Fibroblast of pulmonary artery (primary cell): ENCODE results near the gene CTRL.
A peak's percentile ranks its signal among the peaks of the same experiment; 100 is the strongest.
"Not testable (repeated sequence)": the region's sequence is repeated elsewhere in the genome, so short reads cannot be mapped to it uniquely, and the experiment has no call there.

Source experiments
- DNase-seq: peaks from one replicate; pipeline ENCODE4 v3.0.0-alpha.2; 2010; ENCODE audit warnings: low read depth
- H3K4me3 ChIP-seq: replicated peaks from 2 replicates; pipeline ENCODE4 v1.5.1; 2011; ENCODE audit warnings: low read depth, mild to moderate bottlenecking, control low read depth, low read length, moderate library complexity
- TF ChIP-seq, protein P1 (sequence below): IDR thresholded peaks from 2 replicates; pipeline ENCODE4 v1.5.1; 2011; ENCODE audit warnings: mild to moderate bottlenecking, control low read depth, low read length, inconsistent platforms; ENCODE audit errors: missing control alignments

Gene CTRL

DNA sequence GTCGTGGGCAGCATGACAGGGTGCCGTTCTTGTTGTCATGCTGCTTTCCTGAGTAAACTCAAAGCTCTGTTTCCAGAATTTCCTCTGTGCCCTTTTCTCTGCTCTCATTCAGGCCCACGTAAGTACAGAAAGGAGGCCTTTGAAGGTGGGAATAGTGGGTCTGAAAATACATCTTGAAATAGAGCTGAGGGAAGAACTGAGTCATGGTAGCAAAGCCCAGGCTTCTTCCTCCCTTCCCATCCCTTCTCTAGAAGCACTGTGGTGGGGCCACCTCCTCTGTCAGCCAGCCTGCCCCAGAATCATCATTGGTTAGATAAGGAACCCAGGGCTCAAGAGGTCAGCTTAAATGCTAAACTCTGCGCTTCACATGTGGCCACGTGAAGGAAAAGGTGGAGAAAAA, 9.4 kb downstream of the CTRL start:
- DNase-seq, result no peak
- no peak overlapping the region for H3K4me3 ChIP-seq
- TF ChIP-seq, protein P1, sequence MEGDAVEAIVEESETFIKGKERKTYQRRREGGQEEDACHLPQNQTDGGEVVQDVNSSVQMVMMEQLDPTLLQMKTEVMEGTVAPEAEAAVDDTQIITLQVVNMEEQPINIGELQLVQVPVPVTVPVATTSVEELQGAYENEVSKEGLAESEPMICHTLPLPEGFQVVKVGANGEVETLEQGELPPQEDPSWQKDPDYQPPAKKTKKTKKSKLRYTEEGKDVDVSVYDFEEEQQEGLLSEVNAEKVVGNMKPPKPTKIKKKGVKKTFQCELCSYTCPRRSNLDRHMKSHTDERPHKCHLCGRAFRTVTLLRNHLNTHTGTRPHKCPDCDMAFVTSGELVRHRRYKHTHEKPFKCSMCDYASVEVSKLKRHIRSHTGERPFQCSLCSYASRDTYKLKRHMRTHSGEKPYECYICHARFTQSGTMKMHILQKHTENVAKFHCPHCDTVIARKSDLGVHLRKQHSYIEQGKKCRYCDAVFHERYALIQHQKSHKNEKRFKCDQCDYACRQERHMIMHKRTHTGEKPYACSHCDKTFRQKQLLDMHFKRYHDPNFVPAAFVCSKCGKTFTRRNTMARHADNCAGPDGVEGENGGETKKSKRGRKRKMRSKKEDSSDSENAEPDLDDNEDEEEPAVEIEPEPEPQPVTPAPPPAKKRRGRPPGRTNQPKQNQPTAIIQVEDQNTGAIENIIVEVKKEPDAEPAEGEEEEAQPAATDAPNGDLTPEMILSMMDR, result no peak

DNA sequence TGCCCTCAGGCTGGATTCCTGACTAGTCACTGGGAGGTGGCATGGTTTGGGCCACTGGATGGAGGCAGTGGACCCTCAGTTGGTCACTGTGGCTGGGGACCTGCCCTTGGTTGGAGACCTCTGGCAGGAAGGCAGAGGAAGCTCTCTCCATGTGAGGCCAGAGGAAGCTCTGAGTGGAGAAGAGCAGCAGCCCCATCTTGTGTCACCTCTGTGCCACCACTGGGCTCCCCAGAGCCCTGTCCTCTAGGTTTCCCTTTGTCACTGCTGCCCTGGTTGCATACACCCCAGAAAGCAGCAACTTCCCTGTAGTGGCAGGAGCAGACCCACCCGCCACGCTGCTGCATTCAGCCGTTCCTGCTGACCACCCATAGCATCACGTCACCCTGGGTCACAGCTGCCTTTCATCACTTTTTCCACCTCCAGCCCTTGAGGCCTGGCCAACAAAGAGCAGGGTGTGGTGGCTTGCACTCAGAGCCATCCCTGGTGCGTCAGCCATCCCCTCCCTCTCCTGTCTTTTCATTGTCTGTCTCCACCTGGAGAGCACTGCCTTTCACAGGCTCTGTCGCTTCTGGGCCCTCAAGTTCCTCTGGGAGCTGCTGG, 11.9 kb downstream of the CTRL start:
- no peak overlapping the region for H3K4me3 ChIP-seq
- DNase-seq, result no peak
- TF ChIP-seq, protein P1, result no peak

DNA sequence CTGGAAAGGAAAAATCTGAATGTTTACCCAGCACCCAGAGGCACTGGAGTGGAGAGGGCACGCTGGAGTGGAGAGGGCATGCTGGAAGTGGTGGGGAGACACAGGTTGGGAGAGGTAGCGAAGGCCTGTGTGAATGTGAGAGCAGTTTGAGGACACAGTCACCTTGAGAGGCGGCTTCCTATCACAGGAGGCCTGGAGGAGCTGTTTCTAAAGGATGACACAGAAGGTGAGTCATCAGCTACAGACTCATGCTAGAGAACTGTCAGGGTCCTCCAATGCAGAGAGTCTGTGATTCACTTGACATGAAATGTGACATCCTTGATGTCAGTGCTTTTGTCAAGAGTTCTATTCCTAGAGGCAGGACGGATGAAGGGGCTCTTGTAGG, 13.8 kb downstream of the CTRL start:
- peak; percentile 44 for DNase-seq
- H3K4me3 ChIP-seq, result no peak overlapping the region
- TF ChIP-seq, protein P1, result no peak

DNA sequence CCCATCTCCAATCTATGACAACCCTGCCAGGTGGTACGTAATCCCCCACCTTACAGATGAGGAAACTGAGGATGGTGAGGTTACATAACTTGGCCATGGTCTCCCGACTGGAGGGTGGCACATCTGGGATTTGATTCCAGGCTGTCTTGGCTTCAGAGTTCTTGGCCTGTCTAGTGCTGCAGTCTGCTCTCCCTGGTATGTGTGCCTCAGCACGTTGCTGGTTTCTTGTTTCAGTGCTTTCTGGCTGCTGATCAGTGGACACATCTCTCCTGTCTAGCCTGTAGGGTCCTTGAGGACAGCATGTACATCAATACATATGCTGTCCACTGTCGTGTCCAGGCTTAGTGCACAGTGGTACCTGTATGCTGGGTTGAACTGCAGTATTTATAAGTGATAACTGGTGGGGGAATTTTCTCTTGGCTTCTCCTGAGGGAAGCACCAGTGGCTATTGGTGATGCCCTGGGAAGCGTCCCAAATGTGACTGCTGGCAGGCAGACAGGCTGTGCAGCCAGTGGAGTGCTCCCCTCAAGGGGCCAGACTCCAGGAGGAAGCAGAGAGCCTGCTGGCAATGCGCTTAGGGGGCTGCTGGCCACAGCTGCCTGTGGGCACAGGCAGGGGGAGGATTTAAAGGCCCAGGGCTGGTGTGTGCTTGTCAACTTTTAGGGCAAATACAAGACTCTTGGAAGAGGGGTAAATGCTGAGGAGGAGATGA, 14.4 kb downstream of the CTRL start:
- H3K4me3 ChIP-seq, result no peak overlapping the region
- no peak for DNase-seq
- TF ChIP-seq, protein P1, result no peak

DNA sequence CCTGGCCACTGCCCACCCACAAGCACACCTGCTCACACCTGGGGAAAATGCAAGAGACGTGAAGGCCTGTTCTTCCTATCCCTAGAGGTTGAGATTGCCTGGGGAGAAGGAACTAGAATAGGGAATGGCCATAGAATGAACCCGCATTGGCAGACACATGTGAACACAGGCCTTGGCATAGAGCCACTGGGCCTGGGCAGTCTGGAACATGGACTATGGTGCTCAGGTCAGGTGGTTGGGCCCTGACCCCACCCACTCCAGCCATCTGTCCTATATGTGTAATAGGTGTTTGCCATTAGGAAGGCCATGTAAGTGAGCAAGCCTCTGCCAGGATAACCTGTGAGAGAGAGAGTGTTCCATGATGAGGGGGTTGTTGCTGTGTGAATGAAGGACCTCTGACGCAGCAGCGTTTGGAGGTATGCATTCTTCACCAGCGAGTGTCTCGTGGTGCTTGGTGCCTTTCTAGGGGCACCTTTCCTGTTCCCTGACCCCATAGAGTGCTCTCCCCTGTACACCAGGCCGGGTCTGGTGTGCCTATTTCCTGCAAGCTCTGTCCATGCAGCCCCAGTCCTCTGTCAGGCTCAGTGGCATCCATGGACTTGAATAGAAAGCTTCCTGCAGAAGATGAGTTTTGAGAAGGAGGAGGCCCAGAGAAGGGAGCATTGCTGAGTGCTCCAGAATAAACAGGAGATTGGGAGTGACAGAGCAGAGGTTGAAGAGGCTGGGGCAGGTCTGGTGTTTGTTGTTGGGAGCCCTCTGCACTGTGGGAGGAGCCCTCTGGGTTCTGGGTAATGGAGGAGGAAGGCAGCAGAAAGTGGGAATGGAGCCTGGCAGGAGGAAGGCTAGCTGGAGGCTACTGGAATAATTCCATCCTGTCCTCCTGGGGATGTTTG, 15.6 kb downstream of the CTRL start:
- H3K4me3 ChIP-seq, result no peak overlapping the region
- no peak for DNase-seq

DNA sequence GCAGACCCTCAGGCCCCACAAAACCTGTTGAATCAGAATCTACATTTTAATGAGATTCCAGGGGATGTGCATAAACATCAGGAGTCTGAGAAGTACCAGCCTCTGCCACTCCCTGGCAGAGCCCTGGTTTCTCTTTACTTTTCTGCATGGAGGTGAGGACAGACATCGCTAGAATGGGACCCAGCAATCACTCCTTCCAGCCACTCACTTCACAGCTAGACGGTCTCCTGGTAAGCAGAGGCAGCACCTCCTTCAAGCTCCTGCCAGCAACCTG, 16.2 kb downstream of the CTRL start:
- DNase-seq, H3K4me3 ChIP-seq: not testable (repeated sequence)

More for the DNA sequence above, 15.6 kb downstream of the CTRL start:
- TF ChIP-seq, protein P1, result no peak

DNA sequence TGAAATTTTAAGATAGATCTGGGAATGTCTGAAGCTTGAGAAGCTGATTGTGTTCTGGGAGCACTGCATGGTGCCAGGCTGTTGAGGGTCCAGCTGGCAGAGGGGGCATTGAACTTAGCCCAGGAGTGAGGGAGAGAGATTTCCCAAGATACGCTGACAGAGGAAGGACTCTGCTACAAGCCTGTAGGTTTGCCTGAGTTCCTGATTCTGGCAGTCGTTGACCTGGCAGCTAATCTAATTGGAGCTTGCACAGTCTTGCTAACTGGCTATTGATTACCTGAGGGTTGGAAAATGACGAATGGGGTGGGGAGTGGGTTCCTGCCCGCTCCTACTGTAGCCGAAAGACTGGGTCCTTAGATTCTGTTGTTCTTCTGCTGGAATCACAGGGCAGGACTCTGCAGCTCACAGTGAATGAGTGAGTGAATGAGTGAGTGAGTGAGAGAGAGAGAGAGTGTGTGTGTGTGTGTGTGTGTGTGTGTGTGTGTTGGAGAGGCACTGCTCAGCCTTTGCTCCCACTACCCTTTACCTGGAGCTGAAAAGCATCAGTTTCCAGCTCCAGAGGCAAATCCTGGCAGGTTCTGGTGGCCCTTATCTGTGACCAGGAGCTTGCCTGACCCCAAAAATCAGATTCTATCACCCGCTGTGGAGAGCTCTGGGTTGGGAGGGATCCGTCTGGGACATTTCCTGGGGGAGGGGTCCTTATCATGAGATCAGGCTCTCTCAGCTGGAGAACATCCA, 16.7 kb downstream of the CTRL start:
- DNase-seq, result no peak
- no peak overlapping the region for H3K4me3 ChIP-seq
- TF ChIP-seq, protein P1, result no peak
